Sigmoid colon (tissue), 7 donors: ENCODE results near the gene ZNF253. TPM values are rescaled to one million over a fixed set of nuclear protein-coding genes. Genes with fewer than 3 reads are reported as not detected.
A peak's percentile ranks its signal among the peaks of the same experiment; 100 is the strongest.
"Not testable (repeated sequence)": the region's sequence is repeated elsewhere in the genome, so short reads cannot be mapped to it uniquely, and the experiment has no call there.

Experiments
- DNase-seq: peaks from one replicate; pipeline ENCODE4 v3.0.0-alpha.2; 2019
- H3K27ac ChIP-seq, 4 donors: fragments of 200-600 bp; sonication (generic); one replicate each; pipeline ENCODE4 v1.5.1; 2016 to 2019; ENCODE audit warnings: mild to moderate bottlenecking in 1 of 4
- H3K27me3 ChIP-seq, 3 donors: fragments of 200-600 bp; sonication (generic); one replicate each; pipeline ENCODE4 v1.5.1; 2019; ENCODE audit warnings: mild to moderate bottlenecking in 1 of 3
- H3K36me3 ChIP-seq, 4 donors: fragments of 200-600 bp; sonication (generic); one replicate each; pipeline ENCODE4 v1.5.1; 2016 to 2019
- H3K4me1 ChIP-seq, 4 donors: fragments of 200-600 bp; sonication (generic); one replicate each; pipeline ENCODE4 v1.5.1; 2017 to 2019
- H3K4me3 ChIP-seq, 4 donors: fragments of 200-600 bp; sonication (generic); one replicate each; pipeline ENCODE4 v1.5.1; 2017 to 2019; ENCODE audit warnings: mild to moderate bottlenecking in 2 of 4, moderate library complexity in 1 of 4
- H3K9me3 ChIP-seq, 4 donors: fragments of 200-600 bp in 3 of 4; sonication (generic) in 3 of 4; one replicate each; pipeline versions ENCODE4 v1.5.1 to v1.6.1; 2013 to 2019
- EP300 ChIP-seq, 4 donors: sonication (generic); formaldehyde crosslinking; IDR thresholded peaks; one replicate each; pipeline ENCODE4 v1.6.1; 2017; ENCODE audit warnings: antibody characterized with exemption in 4 of 4
- POLR2A ChIP-seq, 2 donors: fragments of 450-650 bp; IDR thresholded peaks; one replicate each; pipeline ENCODE4 v1.6.1; 2016; ENCODE audit warnings: antibody characterized with exemption in 2 of 2, mild to moderate bottlenecking in 2 of 2, moderate library complexity in 2 of 2
- POLR2AphosphoS5 ChIP-seq, 4 donors: sonication (generic); formaldehyde crosslinking; IDR thresholded peaks; one replicate each; pipeline ENCODE4 v1.6.1; 2017; ENCODE audit warnings: antibody characterized with exemption in 4 of 4
- WGBS, 2 donors: extraction: QIAGEN DNeasy Blood & Tissue Kit; methylation state at CpG; one replicate each; pipeline ENCODE4 v1.1.7; 2013; 5-methylcytosine and 5-hydroxymethylcytosine counted together
- intact Hi-C: fragments of 100-400 bp; cut with DNase I; formaldehyde crosslinking; loops from one replicate; pipeline ENCODE4 v1.15.1; 2023
- polyA plus RNA-seq, 3 donors: library from polyadenylated mRNA; stranded (reverse); fragments of 200-250 nt; gene quantifications; one replicate each; pipeline ENCODE4 v1.2.3, GENCODE V29; 2013
- total RNA-seq, 4 donors: library from RNA; depleted of rRNA; stranded (reverse); fragments of >200 nt; gene quantifications; one replicate each; pipeline ENCODE4 v1.1.0, GENCODE V29; 2016
- TF ChIP-seq, protein P1 (sequence below), 4 experiments: fragments of 450-650 bp in 3 of 4; fragments of 200-600 bp in 1 of 4; IDR thresholded peaks; one replicate each; pipeline ENCODE4 v1.5.1; 2016 to 2019; ENCODE audit warnings: antibody characterized with exemption in 4 of 4, mild to moderate bottlenecking in 3 of 4, moderate library complexity in 2 of 4
- donor health status: healthy with polysubstance abuse.
- donor health status: Bipolar disorder and iron deficiency.
- donor health status: healthy.

ZNF253 gene
- total and polyA plus RNA-seq, 7 donors: 2.4 to 11.6 (median 5.5) TPM

DNA sequence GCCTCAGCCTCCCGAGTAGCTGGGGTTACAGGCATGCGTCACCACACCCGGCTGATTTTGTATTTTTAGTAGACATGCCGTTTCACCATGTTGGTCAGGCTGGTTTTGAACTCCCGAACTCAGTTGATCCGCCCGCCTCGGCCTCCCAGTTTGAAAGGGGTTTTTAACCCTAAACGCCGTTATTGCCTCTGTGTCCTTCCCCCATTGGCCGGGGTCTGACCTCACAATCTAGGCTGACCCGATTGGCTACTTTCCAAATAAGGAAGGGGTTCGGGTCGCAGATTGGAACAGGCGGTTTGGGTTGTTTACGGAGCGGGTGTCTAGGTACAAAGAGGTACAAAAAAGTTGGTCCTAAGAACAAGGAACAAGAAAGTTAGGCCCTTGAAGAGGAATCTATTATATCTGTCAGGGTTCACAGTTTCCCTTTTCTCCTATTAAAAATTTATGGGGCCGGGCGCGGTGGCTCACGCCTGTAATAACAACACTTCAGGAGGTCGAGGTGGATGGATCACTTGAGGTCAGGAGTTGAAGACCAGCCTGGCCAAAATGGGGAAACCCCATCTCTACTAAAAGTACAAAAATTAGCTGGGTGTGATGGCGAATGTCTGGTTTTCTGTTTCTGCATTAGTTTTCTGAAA, 1.0 kb downstream of the ZNF253 start:
- 6 to 7% methylated on average over 23 of the region's 23 CpGs for WGBS, 2 donors
- intact Hi-C loops: loop anchor here (1.0 to 10.0 kb wide), 2 partner anchors 34 to 132 kb away; partner anchors contain the start of genes ZNF14 and ZNF93
- Histone ChIP-seq H3K27ac (peak overlapping the region; percentile 89 to 96 (median 90)), H3K9me3 (no peaks in the 10 kb centered on the region), H3K36me3 (no peaks in the 10 kb centered on the region), H3K27me3 (no peaks in the 10 kb centered on the region), H3K4me3 (peak overlapping the region; percentile 52 to 81 (median 71)), H3K4me1 (peaks cover 0 to 28% (median 20%) of the 10 kb centered on the region in 4 donors)
- DNase-seq: no peak
- TF ChIP-seq, protein P1, sequence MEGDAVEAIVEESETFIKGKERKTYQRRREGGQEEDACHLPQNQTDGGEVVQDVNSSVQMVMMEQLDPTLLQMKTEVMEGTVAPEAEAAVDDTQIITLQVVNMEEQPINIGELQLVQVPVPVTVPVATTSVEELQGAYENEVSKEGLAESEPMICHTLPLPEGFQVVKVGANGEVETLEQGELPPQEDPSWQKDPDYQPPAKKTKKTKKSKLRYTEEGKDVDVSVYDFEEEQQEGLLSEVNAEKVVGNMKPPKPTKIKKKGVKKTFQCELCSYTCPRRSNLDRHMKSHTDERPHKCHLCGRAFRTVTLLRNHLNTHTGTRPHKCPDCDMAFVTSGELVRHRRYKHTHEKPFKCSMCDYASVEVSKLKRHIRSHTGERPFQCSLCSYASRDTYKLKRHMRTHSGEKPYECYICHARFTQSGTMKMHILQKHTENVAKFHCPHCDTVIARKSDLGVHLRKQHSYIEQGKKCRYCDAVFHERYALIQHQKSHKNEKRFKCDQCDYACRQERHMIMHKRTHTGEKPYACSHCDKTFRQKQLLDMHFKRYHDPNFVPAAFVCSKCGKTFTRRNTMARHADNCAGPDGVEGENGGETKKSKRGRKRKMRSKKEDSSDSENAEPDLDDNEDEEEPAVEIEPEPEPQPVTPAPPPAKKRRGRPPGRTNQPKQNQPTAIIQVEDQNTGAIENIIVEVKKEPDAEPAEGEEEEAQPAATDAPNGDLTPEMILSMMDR (IDR thresholded peaks at IDR 0.05): no peak
- no peak for TF ChIP-seq POLR2AphosphoS5 (IDR thresholded peaks at IDR 0.05)
- TF ChIP-seq EP300 (IDR thresholded peaks at IDR 0.05): no peak
- no peak for TF ChIP-seq POLR2A (IDR thresholded peaks at IDR 0.05)

DNA sequence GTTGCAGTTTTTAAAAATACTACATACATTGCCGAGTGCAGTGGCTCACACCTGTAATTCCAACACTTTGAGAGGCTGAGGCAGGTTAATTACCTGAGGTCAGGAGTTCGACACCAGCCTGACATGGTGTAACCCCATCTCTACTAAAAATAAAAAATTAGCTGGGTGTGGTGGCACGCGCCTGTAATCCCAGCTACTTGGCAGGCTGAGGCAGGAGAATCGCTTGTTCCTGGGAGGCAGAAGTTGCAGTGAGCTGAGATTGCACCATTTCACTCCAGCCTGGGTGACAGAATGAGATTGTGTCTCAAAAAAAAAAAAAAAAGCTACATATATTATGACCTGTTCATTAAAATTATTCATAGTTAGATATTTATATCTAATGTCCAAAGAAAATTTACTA, 4.4 kb downstream of the ZNF253 start:
- DNase-seq, H3K27me3 ChIP-seq, H3K4me3 ChIP-seq, intact Hi-C loops, H3K36me3 ChIP-seq, H3K27ac ChIP-seq, H3K9me3 ChIP-seq: not testable (repeated sequence)
- WGBS, 2 donors: 96 to 97% methylated on average over 5 of the region's 5 CpGs
- peaks cover 0 to 28% (median 20%) of the 10 kb centered on the region in 4 donors for H3K4me1 ChIP-seq

DNA sequence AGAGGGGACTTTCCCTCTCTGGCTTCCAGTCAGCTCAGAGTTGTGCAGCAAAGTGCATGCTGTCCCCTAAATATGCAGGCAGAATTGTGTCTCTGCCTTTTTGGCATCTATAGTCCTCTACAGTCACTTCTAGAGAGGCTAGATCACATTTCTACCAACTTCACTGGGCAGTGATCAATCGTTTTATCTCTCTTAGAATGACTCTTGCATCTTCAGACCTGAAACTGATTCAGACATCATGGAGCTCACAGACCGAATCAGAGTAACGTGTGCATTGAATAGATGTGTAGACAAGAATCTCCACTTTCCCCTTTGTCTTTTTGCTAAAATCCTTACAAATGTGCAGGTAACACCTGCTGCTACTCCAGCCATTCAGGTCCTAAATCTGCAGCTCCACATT, 6.2 kb downstream of the ZNF253 start:
- peaks cover 0 to 7% (median 2%) of the 10 kb centered on the region in 4 donors for H3K36me3 ChIP-seq
- intact Hi-C loops: no loop called here
- no peak overlapping the region for H3K27ac ChIP-seq
- no peaks in the 10 kb centered on the region for H3K27me3 ChIP-seq
- no peak overlapping the region for H3K4me3 ChIP-seq
- TF ChIP-seq POLR2A (IDR thresholded peaks at IDR 0.05) (no peak), POLR2AphosphoS5 (IDR thresholded peaks at IDR 0.05) (no peak), EP300 (IDR thresholded peaks at IDR 0.05) (no peak)
- TF ChIP-seq, protein P1 (IDR thresholded peaks at IDR 0.05): no peak
- peaks cover 0 to 3% (median 0%) of the 10 kb centered on the region in 4 donors for H3K9me3 ChIP-seq
- 86 to 90% methylated on average over 3 of the region's 3 CpGs for WGBS, 2 donors
- no peak for DNase-seq
- peaks cover 0 to 36% (median 18%) of the 10 kb centered on the region in 4 donors for H3K4me1 ChIP-seq

DNA sequence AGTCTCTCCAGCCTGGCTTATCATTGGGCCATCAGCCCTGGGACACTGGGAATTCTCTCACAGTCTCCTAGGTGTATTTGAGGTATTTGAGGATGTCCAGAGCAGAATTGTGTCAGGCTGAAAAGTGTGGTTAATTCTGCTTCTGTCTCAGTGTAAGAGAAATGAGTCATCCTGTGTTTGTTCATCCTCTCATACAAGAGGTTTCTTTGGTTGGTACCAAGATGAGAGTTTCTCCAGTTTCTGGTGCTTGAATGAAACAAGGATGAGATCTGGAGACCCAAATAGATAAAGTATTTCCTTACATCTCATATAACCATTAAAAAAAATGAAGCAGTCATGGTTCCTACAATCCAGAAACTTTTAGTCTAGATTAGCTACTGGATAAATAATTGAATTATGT, 7.7 kb downstream of the ZNF253 start:
- Histone ChIP-seq H3K36me3 (peaks cover 0 to 7% (median 2%) of the 10 kb centered on the region in 4 donors), H3K27me3 (no peaks in the 10 kb centered on the region), H3K27ac (no peak overlapping the region), H3K4me3 (no peak overlapping the region), H3K9me3 (peaks cover 0 to 3% (median 0%) of the 10 kb centered on the region in 4 donors), H3K4me1 (peaks cover 0 to 22% (median 5%) of the 10 kb centered on the region in 4 donors)
- TF ChIP-seq POLR2A (IDR thresholded peaks at IDR 0.05): no peak
- TF ChIP-seq POLR2AphosphoS5 (IDR thresholded peaks at IDR 0.05): no peak
- TF ChIP-seq, protein P1 (IDR thresholded peaks at IDR 0.05): no peak
- TF ChIP-seq EP300 (IDR thresholded peaks at IDR 0.05): no peak
- intact Hi-C loops: no loop called here
- no peak for DNase-seq

DNA sequence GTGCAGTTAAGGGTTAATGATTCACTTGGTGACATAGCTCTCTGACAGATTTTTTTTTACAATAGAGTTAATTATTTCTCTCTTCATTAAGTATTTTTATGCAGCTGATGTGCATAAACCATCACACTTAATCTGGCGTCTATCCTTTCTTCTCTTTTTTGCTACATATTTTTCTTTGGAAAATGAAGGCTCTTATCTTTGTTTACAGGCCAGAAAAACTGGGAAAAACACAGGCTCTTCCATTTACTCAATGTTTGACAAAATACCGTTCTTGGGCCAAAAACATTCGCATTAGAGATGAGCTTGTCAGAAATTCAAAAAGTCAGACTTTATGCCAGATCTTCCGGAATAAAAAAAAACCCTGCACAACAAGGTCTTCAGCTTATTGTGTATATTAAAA, 12.0 kb downstream of the ZNF253 start:
- Histone ChIP-seq H3K36me3 (peaks cover 0 to 22% (median 5%) of the 10 kb centered on the region in 4 donors), H3K27me3 (no peaks in the 10 kb centered on the region), H3K27ac (no peak overlapping the region), H3K4me3 (no peak overlapping the region), H3K4me1 (peaks cover 0 to 13% (median 1%) of the 10 kb centered on the region in 4 donors), H3K9me3 (peaks cover 0 to 6% (median 0%) of the 10 kb centered on the region in 4 donors)
- no peak for DNase-seq
- intact Hi-C loops: no loop called here
- TF ChIP-seq POLR2A (IDR thresholded peaks at IDR 0.05): no peak
- no peak for TF ChIP-seq POLR2AphosphoS5 (IDR thresholded peaks at IDR 0.05)
- TF ChIP-seq EP300 (IDR thresholded peaks at IDR 0.05): no peak
- TF ChIP-seq, protein P1 (IDR thresholded peaks at IDR 0.05): no peak
- 85 to 88% methylated on average over 4 of the region's 4 CpGs for WGBS, 2 donors
